IPS DF 6.9 (cell line): ENCODE measurements around the gene ANKRD26.
A peak's percentile ranks its signal among the peaks of the same experiment; 100 is the strongest.

ENCODE experiments used
- DNase-seq: peaks from one replicate; pipeline ENCODE4 v3.0.0-alpha.2; 2013; ENCODE audit warnings: low read depth, low spot score
- H3K27ac ChIP-seq: one replicate; pipeline ENCODE4 v1.5.1; 2013; ENCODE audit warnings: low read length, control low read depth
- H3K27me3 ChIP-seq: 2 replicates; pipeline ENCODE4 v1.6.1; 2013; ENCODE audit warnings: mild to moderate bottlenecking, low read length; ENCODE audit not compliant: control insufficient read depth, insufficient read depth
- H3K36me3 ChIP-seq: 2 replicates; pipeline ENCODE4 v1.6.1; 2013; ENCODE audit warnings: low read length; ENCODE audit not compliant: control insufficient read depth, insufficient read depth
- H3K4me1 ChIP-seq: 2 replicates; pipeline ENCODE4 v1.6.1; 2013; ENCODE audit warnings: low read length; ENCODE audit not compliant: control insufficient read depth, insufficient read depth
- H3K4me3 ChIP-seq: 2 replicates; pipeline ENCODE4 v1.5.1; 2013; ENCODE audit warnings: mild to moderate bottlenecking, low read length
- H3K9me3 ChIP-seq: 2 replicates; pipeline ENCODE4 v1.6.1; 2013; ENCODE audit warnings: low read length, inconsistent platforms; ENCODE audit not compliant: control insufficient read depth, insufficient read depth
- WGBS: extraction: QIAGEN DNeasy Blood & Tissue Kit; methylation state at CpG from one replicate; pipeline ENCODE4 v1.1.7; 2013; ENCODE audit warnings: mixed read lengths, missing lambda C conversion rate; ENCODE audit not compliant: insufficient read length, insufficient coverage; 5-methylcytosine and 5-hydroxymethylcytosine counted together

The ANKRD26 gene

GRCh38 chr10:27099916-27100812 lies at the start of gene ANKRD26:
Gene ANKRD26 (minus strand): TSS chr10:27100494. CDS start chr10:27100326, 168 bp downstream.
- Histone ChIP-seq H3K9me3 (no peaks in the 10 kb centered on the region), H3K4me3 (peak within 1 kb of the TSS; percentile 56; the same call in 1 of the 2 replicates), H3K4me1 (no peaks in the 10 kb centered on the region; the same call in 1 of the 2 replicates), H3K36me3 (no peaks in the 10 kb centered on the region), H3K27me3 (no peaks in the 10 kb centered on the region), H3K27ac (no peak within 1 kb of the TSS)
- peak; percentile 93 for DNase-seq
- no CpG with 5 or more reads among the region's 65 CpGs for WGBS

- no peaks in the 10 kb centered on the region for H3K27me3 ChIP-seq
- H3K36me3 ChIP-seq, result peaks cover 14% of the 10 kb centered on the region; the same call in 1 of the 2 replicates
- no peaks in the 10 kb centered on the region for H3K9me3 ChIP-seq
- H3K4me3 ChIP-seq, result no peak overlapping the region
- no CpG with 5 or more reads among the region's 5 CpGs for WGBS
- H3K4me1 ChIP-seq, result no peaks in the 10 kb centered on the region
- DNase-seq, result no peak
- no peak overlapping the region for H3K27ac ChIP-seq
Observed at GRCh38 chr10:27147701-27148100, 47.4 kb upstream of the ANKRD26 start.

- Histone ChIP-seq H3K4me3 (no peak overlapping the region), H3K36me3 (peaks cover 14% of the 10 kb centered on the region; the same call in 1 of the 2 replicates)
Observed at GRCh38 chr10:27145937-27146336, 45.6 kb upstream of the ANKRD26 start.

GRCh38 chr10:27143686-27144085 lies 43.4 kb upstream of the ANKRD26 start:
- Histone ChIP-seq H3K36me3 (peaks cover 12% of the 10 kb centered on the region; the same call in 1 of the 2 replicates), H3K4me1 (no peaks in the 10 kb centered on the region), H3K27ac (no peak overlapping the region), H3K4me3 (no peak overlapping the region), H3K27me3 (no peaks in the 10 kb centered on the region), H3K9me3 (no peaks in the 10 kb centered on the region)
- WGBS, result no CpG with 5 or more reads among the region's 1 CpG
- DNase-seq, result no peak

More at GRCh38 chr10:27145937-27146336, 45.6 kb upstream of the ANKRD26 start:
- H3K27me3 ChIP-seq, result no peaks in the 10 kb centered on the region
- H3K4me1 ChIP-seq, result no peaks in the 10 kb centered on the region
- no peak for DNase-seq
- H3K9me3 ChIP-seq, result no peaks in the 10 kb centered on the region
- H3K27ac ChIP-seq, result no peak overlapping the region

- H3K9me3 ChIP-seq, result no peaks in the 10 kb centered on the region
- peaks cover 4% of the 10 kb centered on the region; the same call in 1 of the 2 replicates for H3K36me3 ChIP-seq
- no CpG with 5 or more reads among the region's 3 CpGs for WGBS
- DNase-seq, result no peak
- H3K27ac ChIP-seq, result no peak overlapping the region
- no peaks in the 10 kb centered on the region for H3K27me3 ChIP-seq
- H3K4me3 ChIP-seq, result no peak overlapping the region
- no peaks in the 10 kb centered on the region for H3K4me1 ChIP-seq
Observed at GRCh38 chr10:27138277-27138676, 38.0 kb upstream of the ANKRD26 start.

- Histone ChIP-seq H3K36me3 (peaks cover 4% of the 10 kb centered on the region; the same call in 1 of the 2 replicates), H3K4me1 (no peaks in the 10 kb centered on the region), H3K4me3 (no peak overlapping the region), H3K9me3 (no peaks in the 10 kb centered on the region), H3K27ac (no peak overlapping the region), H3K27me3 (no peaks in the 10 kb centered on the region)
- no peak for DNase-seq
- WGBS, result no CpG with 5 or more reads among the region's 3 CpGs
Observed at GRCh38 chr10:27134371-27134770, 34.1 kb upstream of the ANKRD26 start.

- DNase-seq, result no peak
- no peaks in the 10 kb centered on the region for H3K27me3 ChIP-seq
- H3K36me3 ChIP-seq, result peaks cover 10% of the 10 kb centered on the region; the same call in 1 of the 2 replicates
- no peak overlapping the region for H3K27ac ChIP-seq
- H3K4me1 ChIP-seq, result no peaks in the 10 kb centered on the region
- H3K4me3 ChIP-seq, result no peak overlapping the region
- H3K9me3 ChIP-seq, result no peaks in the 10 kb centered on the region
- no CpG with 5 or more reads among the region's 3 CpGs for WGBS
Observed at GRCh38 chr10:27108165-27108564, 7.9 kb upstream of the ANKRD26 start.

- no peaks in the 10 kb centered on the region for H3K36me3 ChIP-seq
- H3K9me3 ChIP-seq, result no peaks in the 10 kb centered on the region
- no peaks in the 10 kb centered on the region for H3K27me3 ChIP-seq
- no peak for DNase-seq
- no peaks in the 10 kb centered on the region; the same call in 1 of the 2 replicates for H3K4me1 ChIP-seq
- no CpG with 5 or more reads among the region's 5 CpGs for WGBS
- H3K4me3 ChIP-seq, result no peak overlapping the region
- H3K27ac ChIP-seq, result no peak overlapping the region
Observed at GRCh38 chr10:27104919-27105318, 4.6 kb upstream of the ANKRD26 start.

- no CpG with 5 or more reads among the region's 14 CpGs for WGBS
- H3K27ac ChIP-seq, result no peak overlapping the region
Observed at GRCh38 chr10:27100813-27101347, 586 bp upstream of the ANKRD26 start.

GRCh38 chr10:27099448-27099847 lies 846 bp downstream of the ANKRD26 start:
- Histone ChIP-seq H3K4me1 (no peaks in the 10 kb centered on the region; the same call in 1 of the 2 replicates), H3K27me3 (no peaks in the 10 kb centered on the region), H3K9me3 (no peaks in the 10 kb centered on the region), H3K36me3 (no peaks in the 10 kb centered on the region), H3K27ac (no peak overlapping the region), H3K4me3 (peak overlapping the region; percentile 56; the same call in 1 of the 2 replicates)
- no peak for DNase-seq
- WGBS, result no CpG with 5 or more reads among the region's 11 CpGs

More at GRCh38 chr10:27100813-27101347, 586 bp upstream of the ANKRD26 start:
- Histone ChIP-seq H3K27me3 (no peaks in the 10 kb centered on the region), H3K4me3 (peak overlapping the region; percentile 56; the same call in 1 of the 2 replicates), H3K9me3 (no peaks in the 10 kb centered on the region), H3K36me3 (no peaks in the 10 kb centered on the region), H3K4me1 (no peaks in the 10 kb centered on the region; the same call in 1 of the 2 replicates)
- DNase-seq, result no peak
